Stimulated activated CD4-positive, alpha-beta T cell treated with anti-CD3 and anti-CD28 coated beads, TNF-alpha, amount 100 ng/mL, for 24 hours (primary cell): ENCODE measurements around the gene ATP2C2.

Experiments used
- DNase-seq, 3 experiments: peaks; one replicate each; pipeline ENCODE4 v3.0.0-alpha.2; 2020; ENCODE audit warnings: low read depth in 3 of 3

The ATP2C2 gene

GRCh38 chr16:84513666-84514065 lies 145.3 kb downstream of the ATP2C2 start:
- no peak for DNase-seq
